ENCODE data around the gene STARD10.

The STARD10 gene

DNA sequence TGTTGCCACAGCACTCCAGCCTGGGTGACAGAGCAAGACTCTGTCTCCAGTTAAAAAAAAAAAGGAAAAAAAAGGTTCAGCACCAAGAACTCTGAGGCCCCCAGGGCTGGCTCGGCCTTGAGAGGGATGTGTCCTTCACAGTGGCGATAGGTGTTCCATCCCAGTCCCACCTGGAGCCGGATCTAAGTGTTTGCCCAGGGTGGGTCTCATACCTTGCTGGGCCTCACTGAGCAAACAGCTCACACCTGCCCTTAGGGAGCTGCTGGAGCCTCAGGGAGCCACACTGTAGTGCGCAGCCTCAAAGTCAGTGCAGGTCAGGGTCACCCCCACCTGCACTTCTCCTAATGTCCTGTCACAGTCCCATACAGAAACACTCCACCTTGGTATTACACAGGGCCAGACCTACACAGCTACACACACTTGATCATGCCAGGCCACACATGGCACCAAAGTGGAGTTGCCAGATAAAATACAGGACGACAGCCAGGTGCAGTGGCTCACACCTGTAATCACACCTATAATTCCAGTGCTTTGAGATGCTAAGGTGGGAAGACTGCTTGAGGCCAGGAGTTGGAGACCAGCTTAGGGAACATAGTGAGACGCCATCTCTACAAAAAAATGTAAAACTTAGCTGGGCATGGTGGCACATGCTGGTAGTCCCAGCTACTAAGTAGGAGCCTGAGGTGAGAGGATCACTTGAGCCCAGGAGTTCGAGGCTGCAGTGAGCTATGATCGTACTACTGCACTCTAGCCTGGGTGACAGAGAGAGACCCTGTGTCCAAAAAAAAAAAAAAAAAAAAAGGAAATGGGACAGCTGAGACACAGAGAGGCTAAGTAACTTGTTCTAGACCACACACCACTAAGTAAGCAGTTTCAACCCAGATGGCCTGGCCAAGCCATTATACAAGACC, 7.3 kb downstream of the STARD10 start:
- ChIA-PET CTCF (interaction anchor here (0.6 to 1.4 kb wide), 3 partner anchors 10 to 61 kb away, joined by 3 to 5 read pairs (median 4); no protein-coding TSS in a partner anchor), POLR2A (interaction anchor here (1.0 kb wide), 1 partner anchor 27 kb away, joined by 4 read pairs; no protein-coding TSS in a partner anchor)
- DNase-seq (ENCODE audit: extremely low spot score), result no peak
- TF ChIP-seq LEF1 (IDR thresholded peaks at IDR 0.05; ENCODE audit: borderline replicate concordance), result no peak
- TF ChIP-seq CTBP1 (IDR thresholded peaks at IDR 0.05; ENCODE audit: borderline replicate concordance), result no peak
- TF ChIP-seq NFRKB (IDR thresholded peaks at IDR 0.05), result no peak
- no peak for TF ChIP-seq HDGF (IDR thresholded peaks at IDR 0.05; ENCODE audit: borderline replicate concordance)
- no peak for TF ChIP-seq ELF4 (IDR thresholded peaks at IDR 0.05)
- TF ChIP-seq TARDBP (IDR thresholded peaks at IDR 0.05), result no peak
- TF ChIP-seq SP1 (IDR thresholded peaks at IDR 0.05), result no peak
- TF ChIP-seq ZNF384 (IDR thresholded peaks at IDR 0.05), result no peak
- no peak for TF ChIP-seq L3MBTL2 (conservative IDR thresholded peaks at IDR 0.05)
- no peak for TF ChIP-seq ARNT (IDR thresholded peaks at IDR 0.05)
- TF ChIP-seq FOXM1 (IDR thresholded peaks at IDR 0.05; ENCODE audit: borderline replicate concordance), result no peak

GRCh38 chr11:72784662-72785061, 9.2 kb downstream of the STARD10 start:
- CTCF ChIA-PET, result interaction anchor here (1.0 kb wide), 1 partner anchor 9 kb away, joined by 3 read pairs; the partner anchor contains the start of gene STARD10

GRCh38 chr11:72783144-72783905, 10.5 kb downstream of the STARD10 start:
- ChIA-PET CTCF (interaction anchor here (1.0 kb wide), 1 partner anchor 11 kb away, joined by 3 read pairs; the partner anchor contains the start of gene STARD10), POLR2A (interaction anchor here (1.1 to 1.4 kb wide), 3 partner anchors 9 to 31 kb away, joined by 3 to 9 read pairs (median 4); partner anchors contain the start of genes ATG16L2 and STARD10)
- DNase-seq (ENCODE audit: extremely low spot score), result no peak
- TF ChIP-seq ZNF384 (IDR thresholded peaks at IDR 0.05) (no peak), SUZ12 (IDR thresholded peaks at IDR 0.05) (no peak), HDGF (IDR thresholded peaks at IDR 0.05; ENCODE audit: borderline replicate concordance) (no peak), FOXA1 (IDR thresholded peaks at IDR 0.05) (no peak), LEF1 (IDR thresholded peaks at IDR 0.05; ENCODE audit: borderline replicate concordance) (no peak)

More at GRCh38 chr11:72784662-72785061, 9.2 kb downstream of the STARD10 start:
- no peak for TF ChIP-seq PKNOX1 (IDR thresholded peaks at IDR 0.05)
- no peak for TF ChIP-seq HDGF (IDR thresholded peaks at IDR 0.05; ENCODE audit: borderline replicate concordance)
- no peak for TF ChIP-seq LEF1 (IDR thresholded peaks at IDR 0.05; ENCODE audit: borderline replicate concordance)
- POLR2A ChIA-PET, result no interaction called here
- no peak for DNase-seq (ENCODE audit: extremely low spot score)

GRCh38 chr11:72782081-72782920, 11.5 kb downstream of the STARD10 start:
- no peak for TF ChIP-seq NFRKB (IDR thresholded peaks at IDR 0.05)
- no peak for TF ChIP-seq SUZ12 (IDR thresholded peaks at IDR 0.05)
- no peak for TF ChIP-seq BHLHE40 (IDR thresholded peaks at IDR 0.05; ENCODE audit: borderline replicate concordance)
- no peak for TF ChIP-seq ZNF384 (IDR thresholded peaks at IDR 0.05)
- no peak for TF ChIP-seq LEF1 (IDR thresholded peaks at IDR 0.05; ENCODE audit: borderline replicate concordance)
- TF ChIP-seq TARDBP (IDR thresholded peaks at IDR 0.05), result no peak
- TF ChIP-seq HDGF (IDR thresholded peaks at IDR 0.05; ENCODE audit: borderline replicate concordance), result no peak
- TF ChIP-seq SP1 (IDR thresholded peaks at IDR 0.05), result no peak
- TF ChIP-seq L3MBTL2 (conservative IDR thresholded peaks at IDR 0.05), result no peak
- no peak for TF ChIP-seq FOXK2 (IDR thresholded peaks at IDR 0.05)
- no peak for TF ChIP-seq FOXA1 (IDR thresholded peaks at IDR 0.05)
- no peak for TF ChIP-seq ARNT (IDR thresholded peaks at IDR 0.05)
- no peak for TF ChIP-seq FOXM1 (IDR thresholded peaks at IDR 0.05; ENCODE audit: borderline replicate concordance)
- no peak for TF ChIP-seq CTBP1 (IDR thresholded peaks at IDR 0.05; ENCODE audit: borderline replicate concordance)
- no peak for TF ChIP-seq PKNOX1 (IDR thresholded peaks at IDR 0.05)
- TF ChIP-seq ELF4 (IDR thresholded peaks at IDR 0.05), result no peak
- no peak for DNase-seq (ENCODE audit: extremely low spot score)
- POLR2A ChIA-PET, result interaction anchor here (0.9 to 1.4 kb wide), 4 partner anchors 10 to 32 kb away, joined by 3 to 9 read pairs (median 4); partner anchors contain the start of genes ATG16L2 and STARD10
- CTCF ChIA-PET, result interaction anchor here (0.8 kb wide), 1 partner anchor 12 kb away, joined by 8 read pairs; the partner anchor contains the start of gene STARD10

GRCh38 chr11:72781313-72782080, 12.3 kb downstream of the STARD10 start:
- peak; percentile 81 for DNase-seq (ENCODE audit: extremely low spot score)

More at GRCh38 chr11:72781313-72782080, 12.3 kb downstream of the STARD10 start:
- POLR2A ChIA-PET, result interaction anchor here (0.9 to 1.4 kb wide), 3 partner anchors 10 to 32 kb away, joined by 3 to 9 read pairs (median 4); partner anchors contain the start of gene STARD10
- no peak for TF ChIP-seq FOXM1 (IDR thresholded peaks at IDR 0.05; ENCODE audit: borderline replicate concordance)
- TF ChIP-seq ZNF384 (IDR thresholded peaks at IDR 0.05), result no peak
- no peak for TF ChIP-seq TARDBP (IDR thresholded peaks at IDR 0.05)
- TF ChIP-seq ARNT (IDR thresholded peaks at IDR 0.05), result no peak
- TF ChIP-seq PKNOX1 (IDR thresholded peaks at IDR 0.05), result no peak
- TF ChIP-seq SP1 (IDR thresholded peaks at IDR 0.05), result no peak
- TF ChIP-seq FOXA1 (IDR thresholded peaks at IDR 0.05), result no peak
- TF ChIP-seq NFRKB (IDR thresholded peaks at IDR 0.05), result no peak
- TF ChIP-seq BHLHE40 (IDR thresholded peaks at IDR 0.05; ENCODE audit: borderline replicate concordance), result no peak
- no peak for TF ChIP-seq ELF4 (IDR thresholded peaks at IDR 0.05)
- TF ChIP-seq HDGF (IDR thresholded peaks at IDR 0.05; ENCODE audit: borderline replicate concordance), result no peak
- TF ChIP-seq CTBP1 (IDR thresholded peaks at IDR 0.05; ENCODE audit: borderline replicate concordance), result no peak
- no peak for TF ChIP-seq L3MBTL2 (conservative IDR thresholded peaks at IDR 0.05)
- TF ChIP-seq FOXK2 (IDR thresholded peaks at IDR 0.05), result no peak
- no peak for TF ChIP-seq LEF1 (IDR thresholded peaks at IDR 0.05; ENCODE audit: borderline replicate concordance)
- TF ChIP-seq SUZ12 (IDR thresholded peaks at IDR 0.05), result no peak
- CTCF ChIA-PET, result no interaction called here

All from HEK293T (cell line).